ELF-1 (cell line): ENCODE results near the gene ABCA1.
A peak's percentile ranks its signal among the peaks of the same experiment; 100 is the strongest.
"Not testable (repeated sequence)": the region's sequence is repeated elsewhere in the genome, so short reads cannot be mapped to it uniquely, and the experiment has no call there.

Experiments
- DNase-seq: peaks from one replicate; pipeline ENCODE4 v3.0.0-alpha.2; 2016; ENCODE audit warnings: low read depth, low spot score

The ABCA1 gene

GRCh38 chr9:104905153-104905901, 22.6 kb downstream of the ABCA1 start:
- no peak for DNase-seq

- peak; percentile 37 for DNase-seq
Measured at GRCh38 chr9:104903609-104904008, 24.3 kb downstream of the ABCA1 start.

GRCh38 chr9:104900871-104901270, 27.1 kb downstream of the ABCA1 start:
- DNase-seq = no peak

GRCh38 chr9:104900324-104900723, 27.6 kb downstream of the ABCA1 start:
- DNase-seq = no peak

GRCh38 chr9:104899759-104900247, 28.2 kb downstream of the ABCA1 start:
- no peak for DNase-seq

- DNase-seq = not testable (repeated sequence)
Measured at GRCh38 chr9:104898376-104898775, 29.6 kb downstream of the ABCA1 start.

GRCh38 chr9:104896131-104896530, 31.8 kb downstream of the ABCA1 start:
- no peak for DNase-seq

GRCh38 chr9:104895572-104895971, 32.4 kb downstream of the ABCA1 start:
- no peak for DNase-seq

- DNase-seq = no peak
Measured at GRCh38 chr9:104892701-104893100, 35.3 kb downstream of the ABCA1 start.

GRCh38 chr9:104890433-104890770, 37.6 kb downstream of the ABCA1 start:
- DNase-seq = no peak

GRCh38 chr9:104885818-104886709, 41.9 kb downstream of the ABCA1 start:
- peak; percentile 66 for DNase-seq

GRCh38 chr9:104883169-104883568, 44.8 kb downstream of the ABCA1 start:
- no peak for DNase-seq

GRCh38 chr9:104882566-104882965, 45.4 kb downstream of the ABCA1 start:
- DNase-seq = no peak

- DNase-seq = no peak
Measured at GRCh38 chr9:104882086-104882485, 45.9 kb downstream of the ABCA1 start.

- no peak for DNase-seq
Measured at GRCh38 chr9:104879555-104880309, 48.2 kb downstream of the ABCA1 start.

GRCh38 chr9:104876587-104876986, 51.4 kb downstream of the ABCA1 start:
- no peak for DNase-seq

GRCh38 chr9:104875897-104876296, 52.1 kb downstream of the ABCA1 start:
- no peak for DNase-seq

GRCh38 chr9:104875320-104875719, 52.6 kb downstream of the ABCA1 start:
- no peak for DNase-seq

- no peak for DNase-seq
Measured at GRCh38 chr9:104873489-104873850, 54.5 kb downstream of the ABCA1 start.

GRCh38 chr9:104872656-104873488, 55.1 kb downstream of the ABCA1 start:
- peak; percentile 36 for DNase-seq

- no peak for DNase-seq
Measured at GRCh38 chr9:104871961-104872527, 55.9 kb downstream of the ABCA1 start.
